GM19099 (cell line): ENCODE results near the gene CCM2L.

Source experiments
- POLR2A ChIP-seq: IDR thresholded peaks from 3 replicates; pipeline ENCODE4 v1.6.1; 2011; ENCODE audit warnings: low read depth; ENCODE audit not compliant: insufficient read length; ENCODE audit errors: extremely low read depth

Gene CCM2L

GRCh38 chr20:32033316-32033715 lies 23.1 kb downstream of the CCM2L start:
- TF ChIP-seq POLR2A: no peak

GRCh38 chr20:32034581-32035425 lies 24.6 kb downstream of the CCM2L start:
- no peak for TF ChIP-seq POLR2A

- no peak for TF ChIP-seq POLR2A
Measured at GRCh38 chr20:32035426-32035779, 25.2 kb downstream of the CCM2L start.

GRCh38 chr20:32036252-32036651 lies 26.0 kb downstream of the CCM2L start:
- no peak for TF ChIP-seq POLR2A

- no peak for TF ChIP-seq POLR2A
Measured at GRCh38 chr20:32036716-32037485, 26.7 kb downstream of the CCM2L start.

GRCh38 chr20:32037929-32038328 lies 27.7 kb downstream of the CCM2L start:
- no peak for TF ChIP-seq POLR2A

- no peak for TF ChIP-seq POLR2A
Measured at GRCh38 chr20:32040142-32040953, 30.1 kb downstream of the CCM2L start.

- no peak for TF ChIP-seq POLR2A
Measured at GRCh38 chr20:32045999-32046398, 35.8 kb downstream of the CCM2L start.

GRCh38 chr20:32050324-32050841 lies 40.1 kb downstream of the CCM2L start:
- no peak for TF ChIP-seq POLR2A

- TF ChIP-seq POLR2A: no peak
Measured at GRCh38 chr20:32050851-32051556, 40.8 kb downstream of the CCM2L start.

GRCh38 chr20:32051720-32052089 lies 41.5 kb downstream of the CCM2L start:
- no peak for TF ChIP-seq POLR2A

GRCh38 chr20:32052090-32052777 lies 42.0 kb downstream of the CCM2L start, which contains the start of gene HCK:
Gene HCK, plus strand, starts transcription at chr20:32052242.
- TF ChIP-seq POLR2A: no peak

GRCh38 chr20:32052778-32053362 lies 42.6 kb downstream of the CCM2L start:
- TF ChIP-seq POLR2A: no peak
